Activated CD4-positive, alpha-beta T cell treated with anti-CD3 and anti-CD28 coated beads for 1 hour (primary cell): ENCODE measurements around the gene MROH2A.

Source experiments
- DNase-seq: peaks from one replicate; pipeline ENCODE4 v3.0.0-alpha.2; 2020

Gene MROH2A

GRCh38 chr2:233802132-233802815 lies 24.1 kb downstream of the MROH2A start:
- DNase-seq, result no peak

DNA sequence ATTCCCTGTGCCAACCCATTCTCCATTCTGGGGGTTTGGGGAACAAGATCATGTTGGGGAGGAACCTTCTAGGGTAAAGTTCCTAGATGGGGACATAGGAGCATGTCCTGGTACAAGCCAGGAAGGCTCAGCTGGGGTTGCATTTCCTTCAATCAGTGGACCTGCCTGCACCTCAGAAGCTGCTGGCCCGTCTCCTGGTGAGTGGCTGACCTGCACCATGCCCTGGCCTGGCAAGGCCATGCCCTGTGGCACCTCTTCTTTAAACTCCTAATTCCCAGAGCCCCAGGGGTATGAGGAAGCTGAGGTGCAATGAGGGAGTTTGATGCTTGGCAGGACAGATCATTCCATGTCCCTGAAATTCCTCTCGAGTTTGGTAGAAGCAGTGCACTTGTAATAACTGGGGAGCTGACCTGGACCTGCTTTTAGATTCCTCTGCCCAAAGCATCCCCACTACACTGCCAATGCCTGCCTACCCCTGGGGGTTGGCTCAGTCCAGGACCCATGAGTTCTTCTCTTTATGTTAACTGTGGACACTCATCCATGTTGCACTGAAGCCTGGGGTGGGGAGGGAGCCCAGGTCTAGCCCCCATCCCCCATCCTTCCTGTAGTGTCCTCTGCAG lies 25.3 kb downstream of the MROH2A start:
- no peak for DNase-seq

GRCh38 chr2:233803994-233804393 lies 25.9 kb downstream of the MROH2A start:
- peak; percentile 4 for DNase-seq

GRCh38 chr2:233807215-233807865 lies 29.2 kb downstream of the MROH2A start:
- DNase-seq, result peak; percentile 4

DNA sequence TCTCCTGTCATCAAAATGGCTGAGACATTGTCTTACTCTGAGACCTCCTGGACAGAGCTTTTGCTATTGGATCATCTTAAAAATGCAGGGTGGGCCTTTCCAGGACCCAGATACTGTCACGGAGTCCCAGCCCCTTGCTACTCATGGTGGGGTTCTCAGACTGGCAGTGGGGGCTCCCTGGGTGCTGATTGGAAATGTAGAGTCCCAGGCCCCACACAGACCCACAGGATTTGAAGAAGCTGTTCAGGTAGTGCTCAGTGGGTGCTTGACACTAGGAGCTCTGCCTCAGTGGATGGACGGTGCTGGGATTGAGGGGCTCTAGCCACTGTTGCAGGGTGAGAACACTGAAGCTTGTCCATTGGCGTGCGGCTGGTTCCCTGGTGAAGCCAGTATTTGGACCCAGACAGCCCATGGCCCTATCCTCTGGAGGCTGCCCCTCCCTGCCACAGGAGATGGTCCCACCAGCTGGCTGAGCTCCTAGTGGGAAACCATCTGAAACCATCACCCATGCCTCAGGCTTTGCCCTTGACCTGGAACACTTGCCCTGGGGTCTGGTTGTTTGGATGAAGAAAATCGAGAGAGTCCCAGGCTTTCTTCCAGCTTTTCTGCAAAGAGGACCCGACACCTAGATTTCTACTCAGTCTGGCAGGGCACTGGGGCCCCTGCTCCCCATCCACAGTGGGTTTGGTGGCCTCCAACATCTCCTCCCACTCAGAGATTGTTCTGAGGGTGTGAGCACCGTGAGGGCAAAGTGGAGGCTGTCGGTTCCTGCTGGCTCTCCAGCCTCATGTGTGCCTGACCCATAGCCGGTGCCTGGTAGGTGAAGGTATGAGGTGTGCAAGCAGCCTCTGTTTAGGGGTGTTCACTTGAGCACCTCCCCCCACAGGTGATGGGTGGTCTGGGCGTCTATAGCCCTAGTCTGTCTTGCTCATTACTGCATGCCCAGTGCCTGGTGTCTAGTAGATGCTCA lies 30.1 kb downstream of the MROH2A start:
- DNase-seq, result peak; percentile 3

DNA sequence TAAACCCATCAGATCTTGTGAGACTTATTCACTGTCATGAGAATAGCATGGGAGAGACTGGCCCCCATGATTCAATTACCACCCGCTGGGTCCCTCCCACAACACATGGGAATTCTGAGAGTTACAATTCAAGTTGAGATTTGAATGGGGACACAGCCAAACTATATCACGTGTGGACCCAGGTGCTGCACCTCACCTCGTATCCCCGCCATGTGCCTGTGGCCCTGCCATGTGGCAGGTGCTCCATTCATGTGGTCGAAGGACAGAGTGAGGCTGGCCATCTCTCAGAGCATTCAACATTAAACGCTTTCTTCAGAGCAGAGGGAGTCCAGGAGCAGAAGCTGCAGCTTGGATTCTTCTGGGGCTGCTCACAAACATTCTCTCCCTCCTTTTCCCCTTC lies 32.3 kb downstream of the MROH2A start:
- DNase-seq, result peak; percentile 6

GRCh38 chr2:233811087-233811486 lies 33.0 kb downstream of the MROH2A start:
- DNase-seq, result peak; percentile 4

- DNase-seq, result peak; percentile 4
These were observed 33.6 kb downstream of the MROH2A start for GRCh38 chr2:233811732-233812131.

DNA sequence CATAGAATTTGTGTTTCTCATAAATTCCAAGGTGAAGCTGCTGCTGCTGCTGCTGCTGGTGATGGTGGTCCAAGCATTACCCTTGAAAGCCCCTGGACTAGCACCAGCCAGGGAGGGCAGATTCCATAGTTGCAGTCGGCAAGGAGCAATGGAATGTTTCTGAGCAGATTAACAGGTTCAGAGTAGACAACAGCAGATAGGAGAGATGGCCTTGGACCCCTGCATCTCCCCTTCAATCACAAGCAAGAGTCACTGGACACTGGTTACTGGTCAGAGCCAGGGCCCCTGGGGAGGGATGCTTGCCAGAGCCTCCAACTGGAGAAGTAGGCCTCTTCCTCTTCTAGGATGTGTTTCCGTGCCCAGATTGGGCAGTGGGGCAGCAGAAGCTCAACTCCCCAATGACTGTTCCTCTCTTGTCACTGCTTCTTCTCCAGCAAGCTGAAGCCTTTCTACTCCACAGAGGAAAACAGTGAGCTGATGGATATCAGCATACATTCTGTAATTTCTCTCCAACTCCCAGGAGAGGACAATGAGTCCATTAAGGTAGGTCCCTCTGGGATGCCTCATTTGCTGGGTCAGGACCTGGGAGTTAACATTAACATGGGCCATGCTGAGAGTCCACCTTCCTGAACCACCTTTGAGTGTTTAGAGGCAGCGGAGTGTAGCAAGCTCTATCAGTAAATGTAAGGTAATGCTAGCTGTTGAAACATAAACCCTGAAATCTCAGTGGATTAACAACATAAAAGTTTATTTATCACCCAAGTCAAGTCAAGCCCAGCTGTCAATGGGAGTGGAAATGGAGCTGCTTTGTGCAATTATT lies 35.3 kb downstream of the MROH2A start:
- DNase-seq, result no peak

GRCh38 chr2:233814056-233814835 lies 36.1 kb downstream of the MROH2A start:
- DNase-seq, result no peak

DNA sequence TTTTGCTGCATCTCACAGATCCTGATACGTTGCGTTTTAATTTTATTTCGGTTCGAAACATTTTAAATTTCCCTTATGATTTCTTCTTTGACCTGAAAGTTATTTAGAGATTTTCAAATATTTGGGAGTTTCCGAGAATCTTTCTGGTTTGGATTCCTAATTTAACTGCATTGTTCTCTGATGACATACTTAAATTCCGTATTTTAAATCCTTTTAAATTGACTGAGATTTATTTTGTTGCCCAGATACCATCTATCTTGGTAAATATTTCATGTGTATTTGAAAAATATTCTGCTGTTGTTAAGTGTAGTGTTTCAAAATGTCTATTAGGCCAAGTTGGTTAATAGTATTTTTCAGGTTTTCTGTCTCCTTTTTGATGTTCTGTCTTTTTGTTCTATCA lies 37.7 kb downstream of the MROH2A start:
- no peak for DNase-seq

DNA sequence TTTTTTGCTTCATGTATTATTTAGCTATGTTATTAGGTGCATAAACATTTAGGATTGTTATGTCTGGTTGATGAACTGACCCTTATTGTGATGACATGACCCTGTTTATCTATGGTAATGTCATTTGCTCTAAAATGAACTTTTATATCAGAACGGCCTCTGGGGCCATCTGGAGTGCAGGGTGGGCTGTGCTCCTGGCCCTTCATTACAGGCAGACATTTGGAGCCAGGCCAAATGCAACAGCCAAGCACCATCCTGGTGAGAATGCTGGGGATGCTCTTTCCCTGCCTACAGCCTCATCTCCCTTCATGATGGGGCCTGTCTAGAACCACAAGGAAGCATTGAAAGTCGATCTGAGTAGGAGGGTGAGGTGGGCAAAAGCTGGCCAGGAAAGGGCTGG lies 38.2 kb downstream of the MROH2A start:
- DNase-seq, result no peak

GRCh38 chr2:233816771-233817170 lies 38.6 kb downstream of the MROH2A start:
- no peak for DNase-seq

DNA sequence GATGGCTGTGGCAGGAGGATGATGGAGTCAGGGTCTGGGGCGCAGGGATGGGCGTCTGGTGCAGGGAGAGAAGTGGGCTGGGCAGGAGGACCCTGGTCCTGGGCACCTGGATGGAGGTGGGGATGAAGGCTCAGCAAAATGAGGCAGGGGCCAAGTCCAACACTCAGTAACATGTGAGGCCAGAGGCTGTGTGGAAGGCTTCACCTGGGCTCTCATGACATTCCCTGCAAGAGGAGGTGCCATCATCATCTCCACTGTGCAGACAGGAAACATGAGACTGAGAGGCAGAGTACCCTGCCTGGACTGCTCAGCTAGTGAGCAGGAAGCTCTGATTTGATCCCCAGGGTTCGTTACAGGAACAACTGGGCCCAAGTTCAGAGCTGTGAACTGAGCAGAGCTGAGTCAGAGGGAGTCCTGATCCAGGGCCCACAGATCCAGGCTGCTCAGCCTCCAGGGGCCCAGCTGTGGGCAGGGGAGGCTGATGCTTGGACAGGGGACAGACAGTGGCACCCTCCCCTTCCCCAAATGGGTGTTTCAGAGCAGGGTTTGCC lies 39.3 kb downstream of the MROH2A start:
- no peak for DNase-seq

- DNase-seq, result no peak
These were observed 40.0 kb downstream of the MROH2A start for GRCh38 chr2:233817995-233818638.

GRCh38 chr2:233818639-233819621 lies 40.8 kb downstream of the MROH2A start:
- DNase-seq, result no peak

DNA sequence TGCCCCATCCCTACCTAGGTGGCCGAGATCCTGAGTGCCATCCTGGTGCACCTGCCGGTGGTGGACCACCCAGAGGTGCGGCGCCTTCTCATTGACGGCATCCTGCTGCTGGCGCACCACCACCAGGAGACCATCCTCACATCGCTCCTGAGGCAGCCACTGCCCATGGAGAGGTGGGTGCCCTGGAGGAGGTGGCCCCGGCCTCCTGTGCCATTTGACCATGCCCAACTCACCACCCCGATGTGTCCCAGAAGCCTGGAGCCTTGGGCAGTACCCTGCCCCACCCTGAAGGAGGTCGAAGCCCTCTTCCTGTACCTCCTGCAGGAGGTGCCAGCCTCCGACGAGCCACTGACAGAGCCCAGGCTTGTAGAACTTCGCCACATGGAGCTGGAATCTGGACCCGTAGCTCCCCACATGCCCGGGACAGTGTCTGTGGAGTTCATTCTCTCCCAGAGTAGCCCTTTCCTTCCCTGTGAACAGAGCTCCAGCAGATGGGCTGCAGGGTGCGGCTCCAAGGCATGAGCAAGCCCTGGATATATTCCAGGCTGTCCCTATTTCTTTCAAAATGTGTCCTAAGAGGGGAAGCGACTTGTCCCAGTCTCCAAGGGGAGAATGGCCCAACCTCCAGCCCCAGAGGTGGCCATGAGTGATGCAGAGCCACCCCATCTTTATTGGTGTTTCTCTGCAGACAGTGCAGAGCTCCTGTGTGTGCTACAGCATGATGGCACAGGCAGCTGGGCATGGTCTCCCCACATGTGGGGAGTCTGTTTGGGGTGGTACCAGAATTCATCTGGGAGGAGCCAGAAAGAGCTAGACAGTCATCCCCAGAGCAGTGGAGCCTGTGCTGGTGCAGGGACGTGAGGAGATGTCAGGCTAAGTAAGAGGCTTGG lies 42.0 kb downstream of the MROH2A start:
- no peak for DNase-seq

- no peak for DNase-seq
These were observed 42.6 kb downstream of the MROH2A start for GRCh38 chr2:233820774-233821105.
